Measurements from ENCODE around the gene EFHC1. TPM values are rescaled to one million over a fixed set of nuclear protein-coding genes. Genes with fewer than 3 reads are reported as not detected.
"Not testable (repeated sequence)": the region's sequence is repeated elsewhere in the genome, so short reads cannot be mapped to it uniquely, and the experiment has no call there.

Gene EFHC1
- total RNA-seq, 1 donor from 2014 or later, result 25.6 TPM

DNA sequence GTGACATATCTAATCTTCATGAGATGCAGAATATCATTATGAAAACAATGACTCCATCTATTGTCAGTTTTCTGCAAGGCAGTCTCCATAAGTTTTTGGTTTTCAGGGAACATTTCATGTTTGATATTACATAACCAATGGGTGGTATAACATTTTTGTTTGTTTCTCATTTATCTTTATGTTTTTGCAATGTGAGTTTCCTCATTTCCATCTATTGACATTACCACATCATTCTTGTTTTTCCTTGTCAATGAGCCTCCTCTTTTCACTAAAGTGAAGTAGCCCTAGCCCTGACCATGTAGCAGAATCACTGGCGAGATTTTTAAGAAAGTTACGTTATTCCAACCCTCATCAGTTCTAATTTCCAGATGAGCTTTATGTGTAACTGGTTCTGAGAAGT, 4.4 kb downstream of the EFHC1 start:
- no peak overlapping the region for H3K27ac Mint-ChIP-seq (ENCODE audit: unreplicated experiment)
- TF ChIP-seq, protein P1, sequence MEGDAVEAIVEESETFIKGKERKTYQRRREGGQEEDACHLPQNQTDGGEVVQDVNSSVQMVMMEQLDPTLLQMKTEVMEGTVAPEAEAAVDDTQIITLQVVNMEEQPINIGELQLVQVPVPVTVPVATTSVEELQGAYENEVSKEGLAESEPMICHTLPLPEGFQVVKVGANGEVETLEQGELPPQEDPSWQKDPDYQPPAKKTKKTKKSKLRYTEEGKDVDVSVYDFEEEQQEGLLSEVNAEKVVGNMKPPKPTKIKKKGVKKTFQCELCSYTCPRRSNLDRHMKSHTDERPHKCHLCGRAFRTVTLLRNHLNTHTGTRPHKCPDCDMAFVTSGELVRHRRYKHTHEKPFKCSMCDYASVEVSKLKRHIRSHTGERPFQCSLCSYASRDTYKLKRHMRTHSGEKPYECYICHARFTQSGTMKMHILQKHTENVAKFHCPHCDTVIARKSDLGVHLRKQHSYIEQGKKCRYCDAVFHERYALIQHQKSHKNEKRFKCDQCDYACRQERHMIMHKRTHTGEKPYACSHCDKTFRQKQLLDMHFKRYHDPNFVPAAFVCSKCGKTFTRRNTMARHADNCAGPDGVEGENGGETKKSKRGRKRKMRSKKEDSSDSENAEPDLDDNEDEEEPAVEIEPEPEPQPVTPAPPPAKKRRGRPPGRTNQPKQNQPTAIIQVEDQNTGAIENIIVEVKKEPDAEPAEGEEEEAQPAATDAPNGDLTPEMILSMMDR (IDR thresholded peaks at IDR 0.05; ENCODE audit: partially characterized antibody, unreplicated experiment), result no peak
- H3K4me3 Mint-ChIP-seq (ENCODE audit: unreplicated experiment), result no peak overlapping the region
- peaks cover under 1% of the 10 kb centered on the region for H3K27me3 Mint-ChIP-seq (ENCODE audit: unreplicated experiment)
- no peak for DNase-seq
- no peaks in the 10 kb centered on the region for H3K36me3 Mint-ChIP-seq (ENCODE audit: unreplicated experiment)
- no peaks in the 10 kb centered on the region for H3K4me1 Mint-ChIP-seq (ENCODE audit: low read depth, unreplicated experiment)
- H3K9me3 Mint-ChIP-seq (ENCODE audit: unreplicated experiment), result no peaks in the 10 kb centered on the region

DNA sequence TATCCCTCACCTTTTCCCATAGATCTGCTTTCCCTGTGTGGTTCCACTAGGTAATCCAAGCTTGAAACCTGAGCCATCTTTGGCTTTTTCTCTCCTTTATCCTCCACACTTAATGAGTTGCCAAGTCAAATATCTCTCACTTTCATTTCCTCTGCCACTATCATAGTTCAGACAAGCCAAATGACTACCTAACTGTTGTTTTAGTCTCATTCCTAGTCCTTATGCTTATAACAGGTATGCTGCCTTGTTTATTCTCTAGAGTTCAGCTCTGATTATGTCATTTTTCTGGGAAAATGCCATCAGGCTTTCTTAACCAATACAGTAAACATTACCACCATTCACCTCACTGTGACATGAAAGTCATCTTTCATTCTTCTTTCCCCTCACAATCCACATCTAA, 6.5 kb downstream of the EFHC1 start:
- TF ChIP-seq, protein P1 (IDR thresholded peaks at IDR 0.05; ENCODE audit: partially characterized antibody, unreplicated experiment), result no peak
- DNase-seq, result no peak
- Mint-ChIP-seq H3K36me3 (ENCODE audit: unreplicated experiment) (no peaks in the 10 kb centered on the region), H3K4me1 (ENCODE audit: low read depth, unreplicated experiment) (no peaks in the 10 kb centered on the region), H3K27me3 (ENCODE audit: unreplicated experiment) (no peaks in the 10 kb centered on the region), H3K27ac (ENCODE audit: unreplicated experiment) (no peak overlapping the region), H3K4me3 (ENCODE audit: unreplicated experiment) (no peak overlapping the region), H3K9me3 (ENCODE audit: unreplicated experiment) (no peaks in the 10 kb centered on the region)

DNA sequence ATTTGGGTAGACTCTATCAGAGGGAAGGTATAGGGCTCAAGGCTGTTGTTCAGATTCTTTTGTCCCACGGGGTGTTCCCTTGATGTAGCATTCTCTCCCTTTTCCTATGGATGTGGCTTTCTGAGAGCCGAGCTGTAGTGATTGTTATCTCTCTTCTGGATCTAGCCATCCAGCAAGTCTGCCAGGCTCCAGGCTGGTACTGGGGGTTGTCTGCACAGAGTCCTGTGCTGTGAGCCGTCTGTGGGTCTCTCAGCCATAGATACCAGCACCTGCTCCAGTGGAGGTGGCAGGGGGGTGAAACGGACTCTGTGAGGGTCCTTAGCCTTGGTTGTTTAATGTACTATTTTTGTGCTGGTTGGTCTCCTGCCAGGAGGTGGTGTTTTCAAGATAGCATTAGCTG, 13.2 kb downstream of the EFHC1 start:
- H3K27ac Mint-ChIP-seq (ENCODE audit: unreplicated experiment); H3K4me3 Mint-ChIP-seq (ENCODE audit: unreplicated experiment); H3K36me3 Mint-ChIP-seq (ENCODE audit: unreplicated experiment); H3K9me3 Mint-ChIP-seq (ENCODE audit: unreplicated experiment); DNase-seq; H3K4me1 Mint-ChIP-seq (ENCODE audit: low read depth, unreplicated experiment); H3K27me3 Mint-ChIP-seq (ENCODE audit: unreplicated experiment): not testable (repeated sequence)

DNA sequence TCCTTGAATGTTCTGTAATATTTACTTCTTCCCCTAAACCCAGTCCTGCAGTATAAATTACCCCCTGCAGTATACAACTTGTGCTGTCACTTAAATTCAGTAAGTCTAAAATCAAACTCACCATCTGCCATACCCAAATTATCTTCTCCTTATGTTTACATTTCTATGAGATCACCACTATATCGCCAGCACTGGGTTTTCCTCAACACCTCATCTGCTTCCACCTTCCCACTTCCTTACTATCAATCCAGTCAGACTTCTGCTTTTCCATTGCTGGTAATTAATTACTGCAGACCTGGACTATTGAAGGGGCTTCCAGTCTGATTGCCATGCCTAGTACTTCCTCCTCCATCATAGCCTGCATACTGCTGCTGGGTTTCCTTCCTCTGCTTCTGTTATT, 15.2 kb downstream of the EFHC1 start:
- H3K4me3 Mint-ChIP-seq (ENCODE audit: unreplicated experiment), result no peak overlapping the region
- TF ChIP-seq, protein P1 (IDR thresholded peaks at IDR 0.05; ENCODE audit: partially characterized antibody, unreplicated experiment), result no peak
- H3K9me3 Mint-ChIP-seq (ENCODE audit: unreplicated experiment), result no peaks in the 10 kb centered on the region
- no peak for DNase-seq
- no peaks in the 10 kb centered on the region for H3K27me3 Mint-ChIP-seq (ENCODE audit: unreplicated experiment)
- no peaks in the 10 kb centered on the region for H3K36me3 Mint-ChIP-seq (ENCODE audit: unreplicated experiment)
- H3K27ac Mint-ChIP-seq (ENCODE audit: unreplicated experiment), result no peak overlapping the region
- no peaks in the 10 kb centered on the region for H3K4me1 Mint-ChIP-seq (ENCODE audit: low read depth, unreplicated experiment)

DNA sequence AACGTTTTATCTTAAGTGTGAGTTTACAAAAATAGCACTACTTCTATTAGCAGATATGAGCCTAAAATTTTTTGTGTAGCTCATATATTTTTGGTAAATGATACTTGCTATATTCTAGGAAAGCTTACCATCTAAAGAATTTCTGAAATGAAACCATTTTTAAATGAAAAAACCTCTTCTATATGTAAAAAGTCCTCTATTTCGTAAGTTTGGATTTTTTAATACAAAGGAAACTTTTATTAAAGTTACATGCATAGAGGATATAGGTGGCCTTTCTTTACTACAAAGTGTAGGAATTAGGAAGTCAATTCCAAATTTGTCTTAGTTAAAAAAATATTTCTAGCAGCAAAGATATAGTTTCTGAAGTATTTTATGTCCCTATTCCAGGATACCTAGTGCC, 18.8 kb downstream of the EFHC1 start:
- Mint-ChIP-seq H3K9me3 (ENCODE audit: unreplicated experiment) (peaks cover 1% of the 10 kb centered on the region), H3K27ac (ENCODE audit: unreplicated experiment) (no peak overlapping the region), H3K4me3 (ENCODE audit: unreplicated experiment) (no peak overlapping the region), H3K4me1 (ENCODE audit: low read depth, unreplicated experiment) (no peaks in the 10 kb centered on the region), H3K27me3 (ENCODE audit: unreplicated experiment) (no peaks in the 10 kb centered on the region), H3K36me3 (ENCODE audit: unreplicated experiment) (no peaks in the 10 kb centered on the region)
- DNase-seq, result no peak
- TF ChIP-seq, protein P1 (IDR thresholded peaks at IDR 0.05; ENCODE audit: partially characterized antibody, unreplicated experiment), result no peak

DNA sequence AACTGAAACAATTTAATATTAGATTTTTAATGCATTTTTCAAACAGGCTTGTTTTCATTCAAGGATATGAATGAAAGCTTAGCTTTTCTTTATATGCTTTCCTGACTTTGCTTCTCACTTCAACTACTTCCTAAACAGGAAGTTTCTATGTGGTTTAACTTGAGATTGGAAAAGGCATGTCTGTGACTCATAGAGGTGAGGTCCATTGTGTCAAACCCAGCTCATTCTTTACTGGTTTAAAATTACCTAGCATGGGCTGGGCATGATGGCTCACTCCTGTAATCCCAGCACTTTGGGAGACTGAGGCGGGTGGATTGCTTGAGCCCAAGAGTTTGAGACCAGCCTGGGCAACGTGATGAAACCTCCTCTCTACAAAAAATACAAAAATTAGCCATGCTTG, 34.4 kb downstream of the EFHC1 start:
- TF ChIP-seq, protein P1 (IDR thresholded peaks at IDR 0.05; ENCODE audit: partially characterized antibody, unreplicated experiment), result no peak
- no peaks in the 10 kb centered on the region for H3K4me1 Mint-ChIP-seq (ENCODE audit: low read depth, unreplicated experiment)
- H3K9me3 Mint-ChIP-seq (ENCODE audit: unreplicated experiment), result no peaks in the 10 kb centered on the region
- DNase-seq, result no peak
- no peak overlapping the region for H3K27ac Mint-ChIP-seq (ENCODE audit: unreplicated experiment)
- H3K4me3 Mint-ChIP-seq (ENCODE audit: unreplicated experiment), result no peak overlapping the region
- peaks cover 11% of the 10 kb centered on the region for H3K36me3 Mint-ChIP-seq (ENCODE audit: unreplicated experiment)
- no peaks in the 10 kb centered on the region for H3K27me3 Mint-ChIP-seq (ENCODE audit: unreplicated experiment)

All from glutamatergic neuron (in vitro differentiated cells).